Endometrial microvascular endothelial cells (primary cell): ENCODE results near the gene TMEM258. TPM values are rescaled to one million over a fixed set of nuclear protein-coding genes. Genes with fewer than 3 reads are reported as not detected.

Experiments
- in situ Hi-C: cut with HindIII; loops from 2 replicates; pipeline ENCODE4 v1.10.0; 2017; ENCODE audit warnings: low sequenced_read_pairs, low pct_unique_long_range_greater_than_20kb; ENCODE audit errors: inconsistent ontology term
- total RNA-seq: library from RNA; depleted of rRNA; stranded (reverse); fragments of >200 nt; gene quantifications from one replicate; pipeline ENCODE4 v1.2.3, GENCODE V29; 2015; ENCODE audit errors: inconsistent ontology term

The TMEM258 gene
- total RNA-seq, result 59.3 TPM

DNA sequence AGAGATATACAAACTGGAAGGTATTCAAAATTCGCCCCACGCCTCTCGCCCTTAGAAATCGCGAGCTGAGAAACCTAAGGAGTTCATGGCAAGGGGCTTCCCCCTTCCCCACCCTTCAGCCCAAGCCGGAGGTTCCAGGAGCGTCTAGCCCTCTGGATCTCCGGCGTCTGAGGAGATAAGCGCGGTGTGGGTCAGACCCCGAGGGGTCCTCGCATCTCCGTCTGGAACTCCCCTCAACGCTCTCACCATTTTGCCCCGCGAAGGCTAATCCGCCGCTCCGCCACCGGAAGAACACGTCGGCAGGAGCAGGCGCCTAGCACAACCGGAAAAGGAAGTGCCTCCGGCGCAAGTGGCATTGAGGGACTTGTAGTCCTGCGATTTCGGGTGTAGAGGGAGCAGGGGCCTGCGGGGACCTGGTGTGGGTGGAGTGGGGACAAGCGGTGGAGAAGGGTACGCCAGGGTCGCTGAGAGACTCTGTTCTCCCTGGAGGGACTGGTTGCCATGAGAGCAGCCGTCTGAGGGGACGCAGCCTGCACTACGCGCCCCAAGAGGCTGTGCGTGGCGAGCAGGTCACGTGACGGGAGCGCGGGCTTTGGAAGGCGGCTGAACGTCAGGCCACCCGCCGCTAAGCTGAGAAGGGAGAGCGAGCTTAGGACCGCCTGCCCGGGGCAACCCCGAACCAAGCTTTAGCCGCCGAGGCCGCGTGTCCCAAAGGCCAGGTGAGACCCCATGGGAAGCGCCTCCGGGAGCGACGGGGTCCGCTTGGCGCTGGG lies at the start of gene TMEM258, which contains the start of gene FEN1:
TSS of gene TMEM258 (minus strand) at position 290 of the 773 bp plus-strand sequence. CDS start at position 249, 41 bp downstream.
TSS of gene FEN1 (plus strand) at position 602 of the 773 bp plus-strand sequence. CDS start 2,451 bp downstream, outside the sequence.
- in situ Hi-C loops, result loop anchor here (25.0 kb wide), 1 partner anchor 295 kb away; no protein-coding TSS in a partner anchor

DNA sequence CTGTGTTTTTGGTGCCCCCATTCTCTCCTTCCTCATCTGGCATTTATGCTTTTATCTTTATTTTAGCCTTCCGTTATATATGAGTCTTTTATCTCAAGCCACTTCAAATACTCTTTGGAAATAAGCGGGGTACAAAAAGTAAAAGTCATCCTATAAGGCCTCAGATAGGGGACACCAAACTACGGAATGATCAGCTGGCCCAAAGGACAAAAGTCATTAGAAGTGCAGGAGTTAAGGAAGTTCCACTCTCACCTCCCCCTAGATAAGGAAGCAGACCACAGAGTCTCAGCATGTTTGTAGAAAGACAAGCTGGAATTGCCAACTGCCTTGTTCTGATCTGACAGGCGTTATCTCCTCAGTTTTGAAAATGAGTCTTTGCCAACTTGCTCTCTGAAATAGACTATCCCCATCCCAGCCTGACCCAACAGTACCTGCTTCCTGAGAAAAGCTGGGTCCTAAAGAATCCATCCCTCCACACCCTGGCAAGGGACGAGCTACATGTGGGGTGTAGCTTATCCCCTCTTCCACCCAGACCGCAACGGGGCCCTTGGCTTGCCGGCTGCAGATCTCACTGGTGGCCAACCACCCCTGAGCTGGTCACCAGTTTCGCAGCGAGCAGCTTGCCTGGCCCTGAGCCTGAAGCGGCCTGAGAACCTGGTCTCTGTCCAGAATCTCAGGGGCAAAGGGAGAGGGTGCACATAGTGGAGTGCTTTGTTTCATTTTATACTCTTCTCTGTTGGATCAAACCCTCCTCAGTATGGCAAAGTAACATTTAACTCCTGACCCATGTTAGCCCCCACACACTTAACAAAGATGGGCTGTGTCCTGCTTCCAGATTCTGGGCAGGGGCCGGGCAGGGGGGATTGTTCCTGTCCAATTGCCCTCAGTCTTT lies 49.5 kb upstream of the TMEM258 start:
- in situ Hi-C loops, result no loop called here

DNA sequence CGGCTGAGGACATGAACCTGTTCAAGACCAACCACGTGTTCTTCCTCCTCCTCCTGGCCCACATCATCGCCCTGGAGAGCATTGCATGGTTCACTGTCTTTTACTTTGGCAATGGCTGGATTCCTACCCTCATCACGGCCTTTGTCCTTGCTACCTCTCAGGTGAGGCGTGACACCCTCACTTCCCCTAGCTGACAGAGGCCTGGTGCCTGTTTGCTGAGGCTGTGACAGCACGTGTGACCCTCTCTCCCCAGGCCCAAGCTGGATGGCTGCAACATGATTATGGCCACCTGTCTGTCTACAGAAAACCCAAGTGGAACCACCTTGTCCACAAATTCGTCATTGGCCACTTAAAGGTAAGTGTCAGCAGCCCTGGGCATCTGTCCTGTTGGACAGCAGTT lies 48.0 kb upstream of the TMEM258 start:
- in situ Hi-C loops, result no loop called here

DNA sequence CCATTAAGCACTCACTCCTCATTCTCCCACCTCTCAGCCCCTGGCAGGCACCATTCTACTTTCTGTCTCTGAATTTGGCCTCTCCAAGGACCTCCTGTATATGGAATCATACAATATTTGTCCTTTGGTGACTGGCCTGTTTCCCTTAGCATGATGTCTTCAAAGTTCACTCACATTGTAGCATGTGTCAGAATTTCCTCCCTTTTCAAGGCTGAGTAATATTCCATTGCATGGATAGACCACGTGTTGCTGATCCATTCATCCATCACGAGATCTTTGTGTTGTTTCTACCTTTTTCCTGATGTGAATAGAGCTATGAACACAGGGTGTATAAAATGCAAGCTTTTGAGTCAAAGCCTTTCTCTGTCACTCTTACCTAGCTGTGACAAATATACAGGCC lies 47.3 kb upstream of the TMEM258 start:
- in situ Hi-C loops, result no loop called here

DNA sequence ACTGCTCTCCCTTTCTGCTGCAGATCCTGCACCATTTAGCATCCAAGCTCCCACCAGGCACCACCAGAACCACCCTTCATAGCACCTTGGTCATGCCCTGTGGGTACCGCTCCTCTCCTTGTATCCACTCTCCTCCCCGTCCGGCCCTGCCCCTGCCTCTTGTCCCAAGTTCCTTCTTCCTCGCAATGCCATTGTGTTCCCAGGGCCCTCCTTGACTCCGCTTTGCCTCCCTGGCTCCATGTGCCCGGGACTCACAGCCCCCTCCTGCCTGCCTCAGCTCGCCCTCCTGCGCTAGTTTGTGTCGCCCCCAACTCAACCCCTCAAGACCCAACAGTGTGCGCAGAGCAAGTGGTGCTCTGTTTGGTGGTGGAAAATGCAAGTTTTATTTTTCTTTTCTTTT lies 46.5 kb upstream of the TMEM258 start:
- in situ Hi-C loops, result no loop called here

DNA sequence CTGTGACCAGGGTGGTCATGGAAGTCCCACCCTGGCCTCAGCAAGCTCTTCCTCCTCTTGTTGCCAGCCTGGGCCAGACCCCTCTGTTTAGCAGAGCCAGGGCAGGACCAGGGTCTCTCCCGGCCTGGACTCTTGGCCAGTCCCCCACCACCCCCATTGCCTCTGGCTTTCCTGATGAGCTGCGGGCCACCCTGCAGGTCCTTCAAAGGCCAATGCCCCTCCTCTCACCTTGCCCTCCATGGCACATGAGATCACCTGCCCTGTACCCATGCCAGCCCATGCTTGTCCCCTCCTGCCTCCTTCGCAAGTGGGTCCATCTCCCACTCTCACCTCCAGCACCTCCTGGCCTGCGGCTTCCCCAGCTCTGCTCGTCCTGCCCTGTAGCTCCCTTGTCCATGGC lies 46.1 kb upstream of the TMEM258 start:
- in situ Hi-C loops, result no loop called here

DNA sequence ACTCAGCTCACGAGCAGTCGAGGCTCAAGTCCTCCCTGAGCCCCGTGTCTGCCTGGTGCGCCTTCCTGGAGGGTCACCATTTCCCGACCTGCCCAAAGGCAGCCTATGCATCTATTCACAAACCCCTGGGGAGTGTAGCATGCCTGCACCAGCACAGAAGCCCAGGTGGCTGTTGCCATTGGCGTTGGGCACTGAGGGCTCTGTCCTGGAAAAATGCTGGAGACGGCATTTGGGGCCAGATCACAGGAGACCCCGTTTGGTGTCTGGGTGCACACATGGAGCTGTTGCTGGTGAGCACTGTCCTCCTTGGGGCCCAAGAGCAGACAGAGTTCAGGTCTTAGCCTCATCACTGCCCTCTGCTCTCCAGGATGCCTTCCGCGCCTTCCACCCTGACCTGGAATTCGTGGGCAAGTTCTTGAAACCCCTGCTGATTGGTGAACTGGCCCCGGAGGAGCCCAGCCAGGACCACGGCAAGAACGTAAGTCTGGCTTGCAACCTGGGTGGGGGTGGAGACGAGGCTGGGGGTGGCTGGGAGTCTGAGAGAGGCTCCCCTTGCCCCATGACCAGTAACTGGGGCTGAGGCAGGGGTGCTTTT lies 45.1 kb upstream of the TMEM258 start:
- in situ Hi-C loops, result no loop called here

DNA sequence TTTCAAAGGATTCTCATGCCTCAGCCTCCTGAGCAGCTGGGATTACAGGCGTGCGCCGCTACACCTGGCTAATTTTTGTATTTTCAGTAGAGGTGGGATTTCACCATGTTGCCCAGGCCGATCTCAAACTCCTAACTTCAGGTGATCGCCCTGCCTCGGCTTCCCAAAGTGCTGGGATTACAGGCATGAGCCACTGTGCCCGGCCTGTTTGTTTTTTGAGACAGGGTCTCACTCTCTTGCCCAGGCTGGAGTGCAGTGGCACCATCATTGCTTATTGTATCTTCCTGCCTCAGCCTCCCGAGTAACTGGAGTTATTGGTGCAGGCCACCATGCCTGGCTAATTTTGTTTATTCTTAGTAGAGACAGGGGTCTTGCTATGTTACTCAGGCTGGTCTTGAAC lies 43.8 kb upstream of the TMEM258 start:
- in situ Hi-C loops, result no loop called here

DNA sequence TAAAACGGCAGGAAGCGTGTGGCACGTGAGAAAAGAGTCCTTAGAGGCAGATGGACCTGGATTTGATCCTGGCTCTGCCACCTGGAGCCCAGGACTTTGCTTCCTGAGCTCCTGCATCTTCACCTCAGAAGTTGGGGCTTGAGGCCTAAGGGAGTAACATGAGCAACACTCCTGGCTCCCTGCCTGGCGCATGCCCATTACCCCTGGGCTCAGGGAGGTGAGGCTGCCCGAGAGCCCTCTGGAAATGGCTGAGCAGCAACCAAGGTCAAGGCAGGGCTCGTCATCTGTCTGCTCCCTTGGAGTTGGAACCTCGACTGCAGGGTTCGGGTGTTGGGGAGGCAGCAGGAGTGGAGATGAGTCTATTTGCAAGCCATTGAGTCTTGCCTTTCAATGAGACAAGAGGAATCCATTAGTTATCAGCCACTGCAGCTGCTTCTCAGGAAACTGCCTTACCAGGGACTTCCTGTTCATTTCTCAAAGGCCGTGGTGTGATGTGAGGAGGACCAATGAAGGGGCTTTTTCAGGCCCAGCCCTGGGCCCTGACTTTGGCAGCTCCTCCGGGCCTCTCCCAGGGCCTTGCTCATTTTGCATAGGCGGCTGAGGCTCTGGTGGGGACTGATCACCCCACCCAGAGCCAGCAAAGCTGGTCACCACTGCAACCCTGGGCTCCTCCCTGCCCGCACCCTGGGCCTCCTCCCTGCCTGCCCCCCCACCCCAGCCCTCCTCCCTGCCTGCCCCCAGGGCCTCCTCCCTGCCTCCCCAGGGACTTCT lies 42.1 kb upstream of the TMEM258 start:
- in situ Hi-C loops, result no loop called here

DNA sequence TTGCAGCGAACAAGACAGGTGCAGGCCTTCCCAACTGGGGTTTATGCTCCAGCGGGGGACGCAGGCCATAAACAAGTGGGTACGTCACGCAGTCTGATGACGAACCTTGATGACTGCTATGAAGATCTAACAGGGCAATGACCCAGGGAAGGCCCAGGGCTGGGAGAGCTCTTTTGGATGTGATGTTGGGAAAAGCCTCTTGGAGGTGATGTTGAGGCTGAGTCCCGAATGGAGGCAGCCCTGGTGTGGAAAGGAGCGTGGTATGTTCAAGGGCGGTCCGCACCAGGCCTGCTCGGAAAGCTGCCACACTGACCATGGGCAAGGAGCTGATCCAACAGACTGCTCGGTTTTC lies 41.5 kb upstream of the TMEM258 start:
- in situ Hi-C loops, result no loop called here

DNA sequence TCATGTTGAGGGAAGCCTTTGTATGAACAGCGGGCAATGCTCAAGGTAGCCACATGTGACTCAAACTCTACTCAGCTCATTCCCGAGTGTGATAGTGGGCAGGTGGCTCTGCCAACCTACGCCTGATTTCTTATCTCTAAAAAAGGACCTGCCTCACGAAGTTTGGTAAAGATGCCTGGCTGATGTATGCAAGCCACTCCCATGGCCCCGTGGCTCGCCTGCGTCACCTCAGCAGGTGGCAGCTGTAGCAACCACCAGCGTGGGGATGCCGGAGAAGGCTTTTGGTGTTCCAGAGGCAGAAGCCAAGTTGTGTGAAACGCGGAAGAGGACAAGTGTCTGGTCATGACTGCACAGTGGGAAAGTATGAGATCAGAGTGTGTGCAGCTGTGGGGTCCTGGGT lies 41.1 kb upstream of the TMEM258 start:
- in situ Hi-C loops, result no loop called here

DNA sequence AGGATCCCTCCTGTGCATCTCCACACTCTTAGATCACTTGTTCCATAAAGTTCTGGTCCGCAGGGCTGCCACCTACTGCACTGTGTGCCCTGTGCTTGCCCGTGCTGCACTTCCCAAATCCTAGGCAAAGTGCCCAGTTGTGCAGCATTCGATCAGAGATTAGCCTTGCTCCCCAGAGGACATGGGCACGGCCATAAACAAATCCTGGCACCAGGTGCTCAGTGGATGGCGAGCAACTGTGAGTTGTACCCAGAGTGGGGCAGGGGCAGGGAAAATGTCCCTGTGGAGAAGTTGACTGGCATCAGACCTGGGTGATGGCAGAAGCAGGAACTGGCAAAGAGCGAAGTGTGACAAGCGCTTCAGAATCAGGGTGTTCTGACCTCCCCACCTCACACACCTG lies 40.4 kb upstream of the TMEM258 start:
- in situ Hi-C loops, result no loop called here

DNA sequence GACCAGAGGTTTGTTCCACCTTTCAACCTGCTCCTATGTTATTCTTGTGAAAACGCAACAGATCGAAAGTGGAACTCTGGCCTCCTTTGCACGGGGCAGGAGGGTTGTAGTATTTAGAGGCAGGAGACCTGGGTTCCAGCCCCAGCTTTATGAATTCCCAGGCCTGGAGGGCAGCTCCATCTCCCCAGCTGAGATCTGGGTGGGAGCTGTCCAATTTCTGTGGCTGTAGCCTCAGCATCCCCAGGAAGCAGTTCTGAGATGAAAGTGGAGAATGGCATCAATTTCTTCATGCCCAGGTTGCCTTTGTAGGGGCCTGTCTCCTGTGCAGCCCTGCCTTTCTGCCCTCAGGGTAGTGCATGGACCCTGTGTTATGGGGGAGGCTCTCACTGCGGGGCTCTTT lies 39.8 kb upstream of the TMEM258 start:
- in situ Hi-C loops, result no loop called here

DNA sequence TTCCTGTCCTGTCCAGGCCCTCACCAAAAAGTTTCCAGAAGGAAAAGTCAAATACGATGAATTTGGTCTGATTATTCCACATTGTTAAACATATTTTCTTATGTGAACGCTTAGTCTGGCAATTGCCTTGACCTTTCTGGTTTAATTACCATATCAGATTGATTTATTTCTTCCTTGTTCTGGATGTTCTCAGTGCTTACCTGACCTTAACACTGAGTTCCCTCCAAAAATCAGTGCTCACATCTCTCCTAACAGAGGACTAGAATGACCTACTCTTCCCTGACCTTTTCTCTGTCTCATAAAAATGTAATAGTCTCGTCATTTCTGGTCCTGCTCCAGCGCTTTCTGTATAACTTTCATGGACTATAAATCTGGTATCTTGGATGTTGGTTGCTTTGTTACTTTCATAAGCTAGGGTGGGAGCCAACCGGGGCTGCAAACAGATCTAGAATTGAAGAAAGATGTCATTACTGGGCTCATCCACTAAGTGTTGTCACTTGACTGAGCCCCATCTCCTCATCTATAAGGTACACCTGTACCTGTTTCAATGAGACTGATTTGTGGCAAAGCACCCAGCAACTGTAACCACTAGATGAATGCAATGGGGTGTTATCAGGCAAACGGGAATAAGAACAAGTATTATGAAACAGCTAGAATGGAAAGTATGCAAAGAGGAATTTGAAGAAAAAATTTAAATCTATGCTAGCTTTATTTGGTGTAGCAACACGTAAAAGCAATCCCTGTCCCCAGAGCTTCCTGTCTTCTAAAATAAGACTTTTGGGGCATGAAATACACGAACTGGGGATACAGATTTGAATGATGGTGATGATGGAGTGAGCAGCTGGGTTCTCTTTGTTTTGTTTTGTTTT lies 38.1 kb upstream of the TMEM258 start:
- in situ Hi-C loops, result no loop called here

DNA sequence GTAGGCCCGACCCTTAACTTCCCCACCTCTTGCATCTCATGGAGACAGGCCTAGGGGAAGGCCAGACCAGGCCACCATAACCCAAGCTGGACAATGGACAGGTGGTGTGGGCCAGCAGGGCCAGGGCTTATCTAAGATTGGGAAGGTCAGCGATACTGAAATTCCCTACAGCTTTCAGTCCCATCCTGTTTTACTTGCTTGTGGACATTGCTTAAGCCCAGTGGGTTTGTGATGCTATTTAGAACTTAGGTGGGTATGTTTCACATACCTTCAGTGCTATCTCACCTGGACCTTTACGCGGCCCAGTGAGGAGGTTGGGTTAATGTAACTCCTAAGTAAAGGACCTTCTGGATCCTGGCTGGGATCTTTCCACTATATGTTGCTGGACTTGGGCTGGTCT lies 37.4 kb upstream of the TMEM258 start:
- in situ Hi-C loops, result no loop called here

DNA sequence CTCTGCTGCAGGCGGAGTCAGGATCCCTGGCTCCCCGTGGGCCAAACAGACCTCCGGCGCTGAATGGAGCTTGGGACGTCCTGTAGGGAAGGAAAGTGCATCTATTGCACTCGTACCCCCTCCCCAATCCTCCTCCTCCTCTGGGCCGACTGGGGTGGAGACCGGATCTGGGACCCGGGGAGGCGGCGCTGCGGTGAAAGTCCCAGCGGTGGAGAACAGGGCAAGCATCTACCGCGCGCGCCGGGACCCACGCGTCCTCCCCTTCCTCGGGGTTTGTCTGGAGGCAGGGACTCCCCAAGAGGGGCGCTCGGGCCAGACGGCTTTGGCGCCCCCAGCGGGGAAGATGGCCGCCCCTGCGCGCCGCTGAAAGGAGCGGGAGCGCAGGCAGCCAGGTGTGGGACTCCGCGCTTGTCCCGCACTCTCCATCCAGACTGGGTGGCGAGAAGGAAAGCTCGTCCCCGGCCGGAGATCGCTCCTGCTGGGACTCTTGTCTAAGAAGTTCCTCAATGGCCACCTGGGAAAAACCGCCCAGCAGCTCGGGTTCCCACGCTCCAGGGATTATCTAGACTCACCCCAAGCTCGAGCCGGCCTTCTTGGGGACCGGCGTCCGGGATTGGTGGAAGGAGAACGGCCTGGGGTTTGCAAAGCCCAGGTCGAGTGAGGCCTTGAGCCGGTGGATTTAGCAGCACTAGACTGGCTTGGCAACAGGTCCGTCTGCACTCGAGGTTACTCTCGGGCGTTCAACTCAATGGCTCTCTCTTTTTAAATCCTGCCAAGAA lies 36.4 kb upstream of the TMEM258 start:
- in situ Hi-C loops, result no loop called here

DNA sequence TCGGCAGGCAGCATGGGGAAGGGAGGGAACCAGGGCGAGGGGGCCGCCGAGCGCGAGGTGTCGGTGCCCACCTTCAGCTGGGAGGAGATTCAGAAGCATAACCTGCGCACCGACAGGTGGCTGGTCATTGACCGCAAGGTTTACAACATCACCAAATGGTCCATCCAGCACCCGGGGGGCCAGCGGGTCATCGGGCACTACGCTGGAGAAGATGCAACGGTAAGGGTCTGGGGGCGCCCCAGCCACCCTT lies 35.9 kb upstream of the TMEM258 start:
- in situ Hi-C loops, result no loop called here
